ENCODE data around the gene POM121C.
"Not testable (repeated sequence)": the region's sequence is repeated elsewhere in the genome, so short reads cannot be mapped to it uniquely, and the experiment has no call there.

- not testable (repeated sequence) for TF ChIP-seq CTCF (IDR thresholded peaks at IDR 0.05); ZFX (IDR thresholded peaks at IDR 0.05; ENCODE audit: borderline replicate concordance)
Measured at GRCh38 chr7:75423481-75423880, 62.6 kb downstream of the POM121C start.
